A549 (cell line): ENCODE results near the gene DSCAML1. TPM values are rescaled to one million over a fixed set of nuclear protein-coding genes. Genes with fewer than 3 reads are reported as not detected.

Experiments
- ATAC-seq, 2 experiments: fragments of 200-7000 bp in 1 of 2; fragments of >200 bp in 1 of 2; cut with Nextera tagmentation in 1 of 2; cut with Tn5 transposase in 1 of 2; 3 replicates each; pipeline versions ENCODE4 v1.8.0 to v1.9.1; 2018 to 2020; ENCODE audit warnings: mild to moderate bottlenecking in 1 of 2, moderate library complexity in 1 of 2
- CTCF ChIA-PET: fragments of 300-600 bp; sonication (Branson Sonifier 250); formaldehyde crosslinking; extraction: SDS; loops from one replicate; lab custom pipeline; 2021; ENCODE audit warnings: antibody characterized with exemption, inconsistent platforms; lab: Yijun Ruan, JAX
- POLR2A ChIA-PET: fragments of 350-600 bp; formaldehyde crosslinking; extraction: SDS; loops from one replicate; lab custom pipeline; 2021; ENCODE audit warnings: antibody characterized with exemption, inconsistent platforms; lab: Yijun Ruan, JAX
- DNase-seq, 2 experiments: peaks; one replicate each; pipeline versions ENCODE4 v3.0.0 to v3.0.0-alpha.2; 2011 to 2016; ENCODE audit warnings: low read depth in 1 of 2, low spot score in 1 of 2
- FAIRE-seq: peaks from 2 replicates; lab custom pipeline; 2011; peaks lifted over from hg19 to GRCh38; lab: Jason Lieb, UNC
- H3K27ac ChIP-seq, 2 experiments: fragments of >200 bp; sonication (Bioruptor Twin); formaldehyde crosslinking; 3 replicates each; pipeline ENCODE4 v1.5.1; 2016 to 2017
- H3K4me1 ChIP-seq: fragments of >200 bp; sonication (Bioruptor Twin); formaldehyde crosslinking; 3 replicates; pipeline ENCODE4 v1.6.1; 2016
- H3K4me2 ChIP-seq: fragments of >200 bp; sonication (Bioruptor Twin); formaldehyde crosslinking; 3 replicates; pipeline ENCODE4 v1.6.1; 2016
- H3K4me3 ChIP-seq: fragments of >200 bp; sonication (Bioruptor Twin); formaldehyde crosslinking; 3 replicates; pipeline ENCODE4 v1.5.1; 2016
- H3K9me3 ChIP-seq: fragments of >200 bp; sonication (Bioruptor Twin); formaldehyde crosslinking; 3 replicates; pipeline ENCODE4 v1.6.1; 2016
- BCL3 ChIP-seq: fragments of >200 bp; sonication (Bioruptor Twin); formaldehyde crosslinking; IDR thresholded peaks from 3 replicates; pipeline ENCODE4 v1.6.1; 2016
- CBX2 ChIP-seq: fragments of 200-600 bp; sonication (generic); IDR thresholded peaks from 2 replicates; pipeline ENCODE4 v1.6.1; 2016; ENCODE audit warnings: low read depth, mild to moderate bottlenecking, borderline replicate concordance
- CHD2 ChIP-seq: fragments of 150-350 bp; IDR thresholded peaks from 2 replicates; pipeline ENCODE4 v1.6.1; 2014; ENCODE audit warnings: low read length; ENCODE audit not compliant: partially characterized antibody
- CHD4 ChIP-seq: fragments of 200-600 bp; sonication (generic); IDR thresholded peaks from 2 replicates; pipeline ENCODE4 v1.6.1; 2016; ENCODE audit warnings: antibody characterized with exemption, mild to moderate bottlenecking, borderline replicate concordance
- CTCF ChIP-seq: fragments of >200 bp; sonication (Bioruptor Twin); formaldehyde crosslinking; IDR thresholded peaks from 3 replicates; pipeline ENCODE4 v1.5.1; 2016
- E2F6 ChIP-seq: IDR thresholded peaks from 2 replicates; pipeline ENCODE4 v1.6.1; 2012; ENCODE audit warnings: low read depth, borderline replicate concordance
- EHF ChIP-seq: fragments of 250-450 bp; sonication (Bioruptor Pico); IDR thresholded peaks from 2 replicates; pipeline ENCODE4 v1.5.0; 2020; ENCODE audit warnings: mild to moderate bottlenecking
- FOXS1 ChIP-seq: fragments of 250-450 bp; sonication (Bioruptor Pico); IDR thresholded peaks from 2 replicates; pipeline ENCODE4 v1.5.0; 2020; ENCODE audit warnings: mild to moderate bottlenecking, moderate library complexity
- HES2 ChIP-seq: fragments of >200 bp; sonication (Bioruptor Twin); formaldehyde crosslinking; IDR thresholded peaks from 2 replicates; pipeline ENCODE4 v1.6.1; 2016
- HEYL ChIP-seq: fragments of 250-450 bp; sonication (Bioruptor Pico); IDR thresholded peaks from 2 replicates; pipeline ENCODE4 v1.8.0; 2021; ENCODE audit warnings: mild to moderate bottlenecking, moderate library complexity
- HOXB5 ChIP-seq: fragments of 250-450 bp; sonication (Bioruptor Pico); IDR thresholded peaks from 2 replicates; pipeline ENCODE4 v1.5.0; 2020; ENCODE audit warnings: mild to moderate bottlenecking, moderate library complexity
- JUNB ChIP-seq: fragments of >200 bp; sonication (Bioruptor Twin); formaldehyde crosslinking; IDR thresholded peaks from 2 replicates; pipeline ENCODE4 v1.6.1; 2016
- MAX ChIP-seq: IDR thresholded peaks from 2 replicates; pipeline ENCODE4 v1.6.1; 2012
- MYC ChIP-seq: IDR thresholded peaks from 2 replicates; pipeline ENCODE4 v1.6.1; 2012; ENCODE audit warnings: mild to moderate bottlenecking, inconsistent platforms, low read length, improper control_type of control experiment, borderline replicate concordance
- POLR2AphosphoS2 ChIP-seq: conservative IDR thresholded peaks from 2 replicates; pipeline ENCODE4 v1.6.1; 2012; ENCODE audit warnings: low read length, improper control_type of control experiment, inconsistent platforms
- RFX5 ChIP-seq: fragments of 450-650 bp; IDR thresholded peaks from 2 replicates; pipeline ENCODE4 v1.7.1; 2014; ENCODE audit warnings: antibody characterized with exemption, mild to moderate bottlenecking, moderate library complexity
- SMC3 ChIP-seq: fragments of >200 bp; sonication (Bioruptor Twin); formaldehyde crosslinking; IDR thresholded peaks from 3 replicates; pipeline ENCODE4 v1.6.1; 2018; ENCODE audit warnings: inconsistent platforms
- ZNF302 ChIP-seq: fragments of 250-450 bp; sonication (Bioruptor Pico); IDR thresholded peaks from 2 replicates; pipeline ENCODE4 v1.9.0; 2021; ENCODE audit warnings: inconsistent platforms, mild to moderate bottlenecking, moderate library complexity
- ZSCAN20 ChIP-seq: fragments of 250-450 bp; sonication (Bioruptor Pico); IDR thresholded peaks from 2 replicates; pipeline ENCODE4 v1.8.0; 2022; ENCODE audit warnings: mild to moderate bottlenecking, moderate library complexity
- WGBS: methylation state at CpG from one replicate; pipeline ENCODE4 v1.1.6; 2017; ENCODE audit errors: missing lambda C conversion rate; 5-methylcytosine and 5-hydroxymethylcytosine counted together
- polyA plus RNA-seq, 4 experiments: library from polyadenylated mRNA; depleted of rRNA in 3 of 4; stranded (reverse); fragments of >200 nt; fragmentation: RNase III in 1 of 4; extraction: RNeasy Plus Mini Kit Qiagen cat#74134 plus additional on column Dnase treatment in 1 of 4; gene quantifications; 2 replicates in 3 of 4; 3 replicates in 1 of 4; pipeline ENCODE4 v1.2.3, GENCODE V29; 2011 to 2017

DSCAML1 gene
- polyA plus RNA-seq, 2 of the 4 experiments (the other 2 are of a cell fraction) = 0.12 to 0.31 TPM

- Histone ChIP-seq H3K4me2 (no peak overlapping the region), H3K27ac (no peak overlapping the region), H3K4me1 (no peaks in the 10 kb centered on the region), H3K9me3 (peaks cover 11% of the 10 kb centered on the region; the same call in 1 of the 3 replicates), H3K4me3 (no peak overlapping the region)
- POLR2A ChIA-PET = no interaction called here
- no peak for TF ChIP-seq E2F6
- no peak for TF ChIP-seq SMC3
- no peak for TF ChIP-seq HES2
- TF ChIP-seq MAX = no peak
- TF ChIP-seq ZSCAN20 (CRISPR knock-in tag) = no peak
- TF ChIP-seq EHF (CRISPR knock-in tag) = no peak
- CTCF ChIA-PET = interaction anchor here (1.3 kb wide), 1 partner anchor 9 kb away, joined by 4 read pairs; no protein-coding TSS in a partner anchor
- no peak for ATAC-seq
- 87% methylated on average over 1 of the region's 1 CpG for WGBS
- FAIRE-seq = no peak
- no peak for DNase-seq
Observed at GRCh38 chr11:117410238-117410637, 386.8 kb downstream of the DSCAML1 start.

GRCh38 chr11:117409511-117409910 is 387.5 kb downstream of the DSCAML1 start:
- 0 out of 6 replicates have a peak, but pooled peaks of 1 of the 2 experiments have one; percentile 24 for ATAC-seq
- Histone ChIP-seq H3K4me3 (no peak overlapping the region), H3K27ac (no peak overlapping the region), H3K4me2 (no peak overlapping the region), H3K4me1 (no peaks in the 10 kb centered on the region), H3K9me3 (peaks cover 16% of the 10 kb centered on the region; the same call in 2 of the 3 replicates)
- no peak for FAIRE-seq
- DNase-seq = no peak
- ChIA-PET CTCF (interaction anchor here (0.6 to 1.3 kb wide), 4 partner anchors 10 to 1668 kb away, joined by 3 to 6 read pairs (median 4); no protein-coding TSS in a partner anchor), POLR2A (no interaction called here)
- WGBS = 93% methylated on average over 6 of the region's 12 CpGs
- no peak for TF ChIP-seq JUNB
- TF ChIP-seq ZNF302 (CRISPR knock-in tag) = no peak
- no peak for TF ChIP-seq HEYL (CRISPR knock-in tag)
- no peak for TF ChIP-seq CHD2
- TF ChIP-seq CTCF = no peak
- no peak for TF ChIP-seq POLR2AphosphoS2
- TF ChIP-seq HOXB5 (CRISPR knock-in tag) = no peak
- TF ChIP-seq CBX2 = no peak
- TF ChIP-seq MYC = no peak
- TF ChIP-seq RFX5 = no peak
- TF ChIP-seq CHD4 = no peak
- TF ChIP-seq, all 56 proteins: peak for 0

- no peak overlapping the region for H3K4me2 ChIP-seq
- DNase-seq (no peak), ATAC-seq (no peak), FAIRE-seq (no peak)
- peaks cover 16% of the 10 kb centered on the region; the same call in 2 of the 3 replicates for H3K9me3 ChIP-seq
- TF ChIP-seq BCL3 (no peak), CBX2 (no peak), EHF (CRISPR knock-in tag) (no peak), HES2 (no peak), FOXS1 (CRISPR knock-in tag) (no peak)
- H3K4me3 ChIP-seq = no peak overlapping the region
- ChIA-PET CTCF (interaction anchor here (1.1 kb wide), 1 partner anchor 17 kb away, joined by 6 read pairs; no protein-coding TSS in a partner anchor), POLR2A (no interaction called here)
- H3K27ac ChIP-seq = no peak overlapping the region
- H3K4me1 ChIP-seq = no peaks in the 10 kb centered on the region
- 94% methylated on average over 2 of the region's 3 CpGs for WGBS
Observed at GRCh38 chr11:117408356-117408755, 388.7 kb downstream of the DSCAML1 start.
